DND-41 (cell line): ENCODE measurements around the gene STX2.

ENCODE experiments used
- EZH2 ChIP-seq: IDR thresholded peaks from 3 replicates; pipeline ENCODE4 v1.6.1; 2012; ENCODE audit warnings: borderline replicate concordance, low read depth, mild to moderate bottlenecking, moderate library complexity, low read length, inconsistent platforms; ENCODE audit not compliant: severe bottlenecking
- TF ChIP-seq, protein P1 (sequence below): IDR thresholded peaks from 2 replicates; pipeline ENCODE4 v1.5.1; 2012; ENCODE audit warnings: borderline replicate concordance, low read length, moderate library complexity, mild to moderate bottlenecking; ENCODE audit not compliant: poor library complexity, severe bottlenecking; ENCODE audit errors: extremely low read depth

DNA sequence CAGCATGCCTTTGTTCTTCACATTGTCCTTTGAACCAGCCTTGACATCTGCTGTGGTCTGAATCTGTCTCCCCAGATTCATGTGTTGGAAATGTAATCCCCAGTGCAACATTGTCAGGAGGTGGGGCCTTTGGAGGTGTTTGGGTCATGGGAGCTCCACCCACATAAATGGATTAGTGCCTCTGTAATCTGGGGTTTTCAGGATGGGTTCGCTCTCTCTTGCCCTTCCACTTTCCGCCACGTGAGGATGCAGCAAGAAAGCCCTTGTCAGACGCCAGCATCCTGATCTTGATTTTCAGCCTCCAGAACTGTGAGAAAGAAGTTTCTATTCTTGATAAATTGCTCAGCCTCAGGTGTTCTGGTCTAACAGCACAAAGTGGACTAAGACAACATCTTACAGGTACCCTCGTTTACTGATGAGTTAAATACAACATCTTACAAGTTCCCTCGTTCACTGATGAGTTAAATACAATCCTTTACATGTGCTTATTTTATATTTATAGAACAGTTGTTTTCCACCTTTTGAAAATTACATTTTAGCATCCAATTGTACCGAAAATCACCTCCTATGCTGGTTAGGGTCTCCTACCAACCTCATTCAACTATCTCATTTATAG lies 68.5 kb downstream of the STX2 start:
- TF ChIP-seq, protein P1, sequence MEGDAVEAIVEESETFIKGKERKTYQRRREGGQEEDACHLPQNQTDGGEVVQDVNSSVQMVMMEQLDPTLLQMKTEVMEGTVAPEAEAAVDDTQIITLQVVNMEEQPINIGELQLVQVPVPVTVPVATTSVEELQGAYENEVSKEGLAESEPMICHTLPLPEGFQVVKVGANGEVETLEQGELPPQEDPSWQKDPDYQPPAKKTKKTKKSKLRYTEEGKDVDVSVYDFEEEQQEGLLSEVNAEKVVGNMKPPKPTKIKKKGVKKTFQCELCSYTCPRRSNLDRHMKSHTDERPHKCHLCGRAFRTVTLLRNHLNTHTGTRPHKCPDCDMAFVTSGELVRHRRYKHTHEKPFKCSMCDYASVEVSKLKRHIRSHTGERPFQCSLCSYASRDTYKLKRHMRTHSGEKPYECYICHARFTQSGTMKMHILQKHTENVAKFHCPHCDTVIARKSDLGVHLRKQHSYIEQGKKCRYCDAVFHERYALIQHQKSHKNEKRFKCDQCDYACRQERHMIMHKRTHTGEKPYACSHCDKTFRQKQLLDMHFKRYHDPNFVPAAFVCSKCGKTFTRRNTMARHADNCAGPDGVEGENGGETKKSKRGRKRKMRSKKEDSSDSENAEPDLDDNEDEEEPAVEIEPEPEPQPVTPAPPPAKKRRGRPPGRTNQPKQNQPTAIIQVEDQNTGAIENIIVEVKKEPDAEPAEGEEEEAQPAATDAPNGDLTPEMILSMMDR, result no peak
- no peak for TF ChIP-seq EZH2
